ENCODE results near the gene RAB27A.

The RAB27A gene

GRCh38 chr15:55230051-55230670, 59.5 kb downstream of the RAB27A start:
- Histone ChIP-seq H3K4me3 (ENCODE audit: low read depth in 1 of 2, low read length in 2 of 2) (no peak overlapping the region), H2AFZ (ENCODE audit: low read depth, low read length) (no peak overlapping the region), H3K79me2 (ENCODE audit: insufficient read depth, low read length) (no peaks in the 10 kb centered on the region), H3K4me2 (ENCODE audit: insufficient read depth, low read length) (no peak overlapping the region), H3K4me1 (ENCODE audit: insufficient read depth, low read length) (no peaks in the 10 kb centered on the region), H4K20me1 (ENCODE audit: insufficient read depth, low read length) (no peaks in the 10 kb centered on the region), H3K9ac (ENCODE audit: low read depth, low read length) (no peak overlapping the region), H3K9me3 (ENCODE audit: insufficient read depth, low read length, severe bottlenecking) (no peaks in the 10 kb centered on the region), H3K36me3 (ENCODE audit: insufficient read depth, low read length) (no peaks in the 10 kb centered on the region), H3K27me3 (ENCODE audit: insufficient read depth, low read length, poor library complexity) (no peaks in the 10 kb centered on the region), H3K27ac (ENCODE audit: low read length) (no peak overlapping the region)
- DNase-seq, result no peak
- ATAC-seq (ENCODE audit: insufficient read depth, low read depth), result no peak
- TF ChIP-seq EZH2 (IDR thresholded peaks at IDR 0.05; ENCODE audit: borderline replicate concordance, low read depth, low read length, severe bottlenecking), result no peak
- TF ChIP-seq, protein P1, sequence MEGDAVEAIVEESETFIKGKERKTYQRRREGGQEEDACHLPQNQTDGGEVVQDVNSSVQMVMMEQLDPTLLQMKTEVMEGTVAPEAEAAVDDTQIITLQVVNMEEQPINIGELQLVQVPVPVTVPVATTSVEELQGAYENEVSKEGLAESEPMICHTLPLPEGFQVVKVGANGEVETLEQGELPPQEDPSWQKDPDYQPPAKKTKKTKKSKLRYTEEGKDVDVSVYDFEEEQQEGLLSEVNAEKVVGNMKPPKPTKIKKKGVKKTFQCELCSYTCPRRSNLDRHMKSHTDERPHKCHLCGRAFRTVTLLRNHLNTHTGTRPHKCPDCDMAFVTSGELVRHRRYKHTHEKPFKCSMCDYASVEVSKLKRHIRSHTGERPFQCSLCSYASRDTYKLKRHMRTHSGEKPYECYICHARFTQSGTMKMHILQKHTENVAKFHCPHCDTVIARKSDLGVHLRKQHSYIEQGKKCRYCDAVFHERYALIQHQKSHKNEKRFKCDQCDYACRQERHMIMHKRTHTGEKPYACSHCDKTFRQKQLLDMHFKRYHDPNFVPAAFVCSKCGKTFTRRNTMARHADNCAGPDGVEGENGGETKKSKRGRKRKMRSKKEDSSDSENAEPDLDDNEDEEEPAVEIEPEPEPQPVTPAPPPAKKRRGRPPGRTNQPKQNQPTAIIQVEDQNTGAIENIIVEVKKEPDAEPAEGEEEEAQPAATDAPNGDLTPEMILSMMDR (IDR thresholded peaks at IDR 0.05; ENCODE audit: borderline replicate concordance, extremely low read depth, low read length, poor library complexity, severe bottlenecking), result no peak

GRCh38 chr15:55226127-55226526, 63.5 kb downstream of the RAB27A start:
- no peak overlapping the region for H2AFZ ChIP-seq (ENCODE audit: low read depth, low read length)
- ATAC-seq (ENCODE audit: insufficient read depth, low read depth), result no peak

DNA sequence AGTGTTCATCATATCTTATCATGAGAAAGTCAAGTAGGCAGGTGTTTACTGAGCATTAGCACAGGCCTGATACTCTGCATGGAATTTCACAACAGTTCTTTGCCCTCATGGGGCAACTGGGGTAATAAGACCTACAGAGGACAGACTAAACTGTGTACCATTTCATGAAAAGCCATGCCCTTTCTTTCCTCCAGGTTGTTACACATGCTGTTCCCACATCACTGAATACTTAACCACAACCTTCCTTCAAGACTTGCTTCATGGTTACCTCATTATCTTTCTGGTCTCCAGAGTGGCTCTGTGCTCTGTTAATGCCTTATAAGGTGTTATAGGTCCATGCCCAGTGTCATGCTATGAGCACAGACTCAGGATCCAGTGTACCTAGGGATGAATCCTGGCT, 64.7 kb downstream of the RAB27A start:
- Histone ChIP-seq H3K9ac (ENCODE audit: low read depth, low read length) (no peak overlapping the region), H3K27me3 (ENCODE audit: insufficient read depth, low read length, poor library complexity) (no peaks in the 10 kb centered on the region), H4K20me1 (ENCODE audit: insufficient read depth, low read length) (no peaks in the 10 kb centered on the region), H3K4me2 (ENCODE audit: insufficient read depth, low read length) (no peak overlapping the region), H2AFZ (ENCODE audit: low read depth, low read length) (no peak overlapping the region), H3K79me2 (ENCODE audit: insufficient read depth, low read length) (no peaks in the 10 kb centered on the region), H3K4me1 (ENCODE audit: insufficient read depth, low read length) (peaks cover 11% of the 10 kb centered on the region), H3K4me3 (ENCODE audit: low read depth in 1 of 2, low read length in 2 of 2) (no peak overlapping the region), H3K36me3 (ENCODE audit: insufficient read depth, low read length) (no peaks in the 10 kb centered on the region), H3K9me3 (ENCODE audit: insufficient read depth, low read length, severe bottlenecking) (no peaks in the 10 kb centered on the region), H3K27ac (ENCODE audit: low read length) (no peak overlapping the region)
- TF ChIP-seq EZH2 (IDR thresholded peaks at IDR 0.05; ENCODE audit: borderline replicate concordance, low read depth, low read length, severe bottlenecking), result no peak
- TF ChIP-seq, protein P1 (IDR thresholded peaks at IDR 0.05; ENCODE audit: borderline replicate concordance, extremely low read depth, low read length, poor library complexity, severe bottlenecking), result no peak
- peak; percentile 93 for ATAC-seq (ENCODE audit: insufficient read depth, low read depth)
- peak; percentile 16 for DNase-seq

More at GRCh38 chr15:55226127-55226526, 63.5 kb downstream of the RAB27A start:
- no peak overlapping the region for H3K4me2 ChIP-seq (ENCODE audit: insufficient read depth, low read length)
- H3K27ac ChIP-seq (ENCODE audit: low read length), result no peak overlapping the region
- no peaks in the 10 kb centered on the region for H3K79me2 ChIP-seq (ENCODE audit: insufficient read depth, low read length)
- TF ChIP-seq EZH2 (IDR thresholded peaks at IDR 0.05; ENCODE audit: borderline replicate concordance, low read depth, low read length, severe bottlenecking), result no peak
- TF ChIP-seq, protein P1 (IDR thresholded peaks at IDR 0.05; ENCODE audit: borderline replicate concordance, extremely low read depth, low read length, poor library complexity, severe bottlenecking), result no peak
- DNase-seq, result no peak
- H3K4me3 ChIP-seq (ENCODE audit: low read depth in 1 of 2, low read length in 2 of 2), result no peak overlapping the region
- H3K36me3 ChIP-seq (ENCODE audit: insufficient read depth, low read length), result no peaks in the 10 kb centered on the region
- no peaks in the 10 kb centered on the region for H3K9me3 ChIP-seq (ENCODE audit: insufficient read depth, low read length, severe bottlenecking)
- H3K27me3 ChIP-seq (ENCODE audit: insufficient read depth, low read length, poor library complexity), result no peaks in the 10 kb centered on the region
- no peaks in the 10 kb centered on the region for H4K20me1 ChIP-seq (ENCODE audit: insufficient read depth, low read length)
- no peak overlapping the region for H3K9ac ChIP-seq (ENCODE audit: low read depth, low read length)
- H3K4me1 ChIP-seq (ENCODE audit: insufficient read depth, low read length), result peaks cover 11% of the 10 kb centered on the region
